ENCODE data around the gene ACOX3. TPM values are rescaled to one million over a fixed set of nuclear protein-coding genes. Genes with fewer than 3 reads are reported as not detected.

Gene ACOX3
- polyA plus RNA-seq, 2 of the 4 experiments (the other 2 are of a cell fraction), result 4.9 to 8.2 TPM

DNA sequence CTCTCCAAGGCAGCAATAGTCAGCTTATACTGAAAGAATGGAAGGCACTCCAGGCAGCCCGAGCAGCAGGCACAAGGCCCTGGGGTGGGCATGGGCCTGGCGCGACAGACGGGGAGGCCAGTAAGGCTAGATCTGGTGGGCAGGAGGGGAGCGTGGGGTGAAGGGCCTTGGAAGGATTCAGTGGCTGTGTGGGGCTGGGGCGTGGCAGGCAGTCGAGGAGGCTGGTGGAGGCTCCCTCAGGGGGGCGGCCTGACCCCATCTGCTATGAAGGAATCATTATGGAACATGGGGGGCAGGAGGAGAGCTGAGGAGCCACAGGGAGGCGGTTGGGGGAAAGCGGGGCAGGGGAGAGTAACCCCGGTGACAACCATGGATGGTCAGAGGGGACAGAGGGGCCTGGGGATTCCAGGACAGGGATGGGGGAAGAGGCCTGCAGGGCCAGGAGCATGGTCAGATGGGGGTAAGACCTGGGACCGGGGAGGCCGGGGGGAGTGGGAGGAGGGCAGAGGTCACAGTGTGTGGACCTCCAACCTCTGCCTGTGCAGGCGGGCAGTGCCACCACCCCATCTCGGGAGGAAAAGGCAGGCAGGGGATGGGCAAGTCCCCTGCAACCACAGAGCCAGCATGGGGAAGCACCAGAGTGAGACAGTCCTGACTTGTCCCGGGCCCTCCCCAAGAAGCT lies 70.3 kb downstream of the ACOX3 start:
- ATAC-seq (no peak), DNase-seq (ENCODE audit: low read depth in 1 of 2, low spot score in 1 of 2) (no peak), FAIRE-seq (no peak)
- ChIA-PET POLR2A (no interaction called here), CTCF (no interaction called here)
- TF ChIP-seq FOSB (CRISPR knock-in tag; IDR thresholded peaks at IDR 0.05) (no peak), CBX8 (IDR thresholded peaks at IDR 0.05) (no peak), CHD4 (IDR thresholded peaks at IDR 0.05; ENCODE audit: borderline replicate concordance) (no peak), TP53 (CRISPR knock-in tag; IDR thresholded peaks at IDR 0.05) (no peak), EHF (CRISPR knock-in tag; IDR thresholded peaks at IDR 0.05) (no peak), JUNB (IDR thresholded peaks at IDR 0.05) (no peak), MAFK (IDR thresholded peaks at IDR 0.05; ENCODE audit: partially characterized antibody) (no peak), CBX2 (IDR thresholded peaks at IDR 0.05; ENCODE audit: borderline replicate concordance, low read depth) (no peak), RCOR1 (IDR thresholded peaks at IDR 0.05; ENCODE audit: low read depth, low read length) (no peak), KDM1A (IDR thresholded peaks at IDR 0.05; ENCODE audit: low read depth) (no peak), FOSL2 (IDR thresholded peaks at IDR 0.05) (no peak), FOSL2 (CRISPR knock-in tag; IDR thresholded peaks at IDR 0.05) (no peak), ZSCAN20 (CRISPR knock-in tag; IDR thresholded peaks at IDR 0.05) (no peak)
- TF ChIP-seq, protein P1, sequence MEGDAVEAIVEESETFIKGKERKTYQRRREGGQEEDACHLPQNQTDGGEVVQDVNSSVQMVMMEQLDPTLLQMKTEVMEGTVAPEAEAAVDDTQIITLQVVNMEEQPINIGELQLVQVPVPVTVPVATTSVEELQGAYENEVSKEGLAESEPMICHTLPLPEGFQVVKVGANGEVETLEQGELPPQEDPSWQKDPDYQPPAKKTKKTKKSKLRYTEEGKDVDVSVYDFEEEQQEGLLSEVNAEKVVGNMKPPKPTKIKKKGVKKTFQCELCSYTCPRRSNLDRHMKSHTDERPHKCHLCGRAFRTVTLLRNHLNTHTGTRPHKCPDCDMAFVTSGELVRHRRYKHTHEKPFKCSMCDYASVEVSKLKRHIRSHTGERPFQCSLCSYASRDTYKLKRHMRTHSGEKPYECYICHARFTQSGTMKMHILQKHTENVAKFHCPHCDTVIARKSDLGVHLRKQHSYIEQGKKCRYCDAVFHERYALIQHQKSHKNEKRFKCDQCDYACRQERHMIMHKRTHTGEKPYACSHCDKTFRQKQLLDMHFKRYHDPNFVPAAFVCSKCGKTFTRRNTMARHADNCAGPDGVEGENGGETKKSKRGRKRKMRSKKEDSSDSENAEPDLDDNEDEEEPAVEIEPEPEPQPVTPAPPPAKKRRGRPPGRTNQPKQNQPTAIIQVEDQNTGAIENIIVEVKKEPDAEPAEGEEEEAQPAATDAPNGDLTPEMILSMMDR (IDR thresholded peaks at IDR 0.05), result no peak
- TF ChIP-seq, protein P2, sequence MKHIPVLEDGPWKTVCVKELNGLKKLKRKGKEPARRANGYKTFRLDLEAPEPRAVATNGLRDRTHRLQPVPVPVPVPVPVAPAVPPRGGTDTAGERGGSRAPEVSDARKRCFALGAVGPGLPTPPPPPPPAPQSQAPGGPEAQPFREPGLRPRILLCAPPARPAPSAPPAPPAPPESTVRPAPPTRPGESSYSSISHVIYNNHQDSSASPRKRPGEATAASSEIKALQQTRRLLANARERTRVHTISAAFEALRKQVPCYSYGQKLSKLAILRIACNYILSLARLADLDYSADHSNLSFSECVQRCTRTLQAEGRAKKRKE (CRISPR knock-in tag; IDR thresholded peaks at IDR 0.05; ENCODE audit: low read depth), result no peak
- H3K4me1 ChIP-seq, result no peaks in the 10 kb centered on the region
- 90% methylated on average over 11 of the region's 16 CpGs for WGBS (ENCODE audit: missing lambda C conversion rate)
- no peak overlapping the region for H3K27ac ChIP-seq
- H3K9me3 ChIP-seq, result no peaks in the 10 kb centered on the region
- no peak overlapping the region for H3K4me2 ChIP-seq
- no peak overlapping the region for H3K4me3 ChIP-seq

DNA sequence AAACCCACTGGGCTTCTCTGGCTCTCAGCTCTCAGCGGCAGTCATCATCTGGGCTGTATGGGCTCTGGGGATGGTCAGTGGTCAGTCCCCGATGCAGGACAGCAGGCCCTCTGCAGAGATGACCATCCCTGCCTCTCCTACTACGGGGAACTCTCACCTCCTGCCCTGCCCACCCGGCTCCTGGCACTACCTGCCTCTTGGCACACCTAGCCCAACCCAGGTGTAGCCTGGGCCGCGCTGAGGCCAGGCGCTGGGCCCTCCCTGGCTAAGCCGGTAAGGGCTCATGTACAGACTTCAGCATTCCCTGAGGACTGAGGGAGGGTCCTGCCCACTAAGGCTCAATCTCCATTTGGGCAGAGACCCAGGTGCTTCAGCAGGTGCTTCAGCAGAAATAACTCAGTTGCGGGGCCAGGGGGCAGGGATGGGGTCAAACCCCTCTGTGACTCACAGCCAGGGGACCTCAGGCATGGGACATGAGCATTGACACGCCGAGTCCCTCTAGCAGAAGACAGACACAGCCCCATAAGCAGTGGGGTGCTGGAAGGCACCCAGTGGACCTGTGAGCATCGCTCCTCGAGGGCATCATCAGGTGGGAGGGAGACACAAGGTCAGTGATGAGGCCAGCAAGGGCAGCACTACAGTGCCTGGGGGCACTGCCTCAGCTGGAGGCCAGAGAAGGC lies 71.0 kb downstream of the ACOX3 start:
- no peak for TF ChIP-seq HDAC2 (IDR thresholded peaks at IDR 0.05)
- TF ChIP-seq RNF2 (IDR thresholded peaks at IDR 0.05; ENCODE audit: borderline replicate concordance, low read depth), result no peak
- no peak for TF ChIP-seq RFX5 (IDR thresholded peaks at IDR 0.05)
- TF ChIP-seq RCOR1 (IDR thresholded peaks at IDR 0.05; ENCODE audit: low read depth, low read length), result no peak
- TF ChIP-seq BHLHE40 (IDR thresholded peaks at IDR 0.05; ENCODE audit: low read depth, low read length), result no peak
- no peak for TF ChIP-seq ZSCAN20 (CRISPR knock-in tag; IDR thresholded peaks at IDR 0.05)
- no peak for TF ChIP-seq SMC3 (IDR thresholded peaks at IDR 0.05)
- TF ChIP-seq, protein P3, sequence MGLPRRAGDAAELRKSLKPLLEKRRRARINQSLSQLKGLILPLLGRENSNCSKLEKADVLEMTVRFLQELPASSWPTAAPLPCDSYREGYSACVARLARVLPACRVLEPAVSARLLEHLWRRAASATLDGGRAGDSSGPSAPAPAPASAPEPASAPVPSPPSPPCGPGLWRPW (IDR thresholded peaks at IDR 0.05), result no peak
- no peak for TF ChIP-seq TP53 (CRISPR knock-in tag; IDR thresholded peaks at IDR 0.05)
- no peak for TF ChIP-seq PHF8 (IDR thresholded peaks at IDR 0.05; ENCODE audit: borderline replicate concordance, low read depth)
- TF ChIP-seq, protein P4, sequence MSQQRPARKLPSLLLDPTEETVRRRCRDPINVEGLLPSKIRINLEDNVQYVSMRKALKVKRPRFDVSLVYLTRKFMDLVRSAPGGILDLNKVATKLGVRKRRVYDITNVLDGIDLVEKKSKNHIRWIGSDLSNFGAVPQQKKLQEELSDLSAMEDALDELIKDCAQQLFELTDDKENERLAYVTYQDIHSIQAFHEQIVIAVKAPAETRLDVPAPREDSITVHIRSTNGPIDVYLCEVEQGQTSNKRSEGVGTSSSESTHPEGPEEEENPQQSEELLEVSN (IDR thresholded peaks at IDR 0.05; ENCODE audit: borderline replicate concordance, low read depth), result no peak
- TF ChIP-seq, protein P5, sequence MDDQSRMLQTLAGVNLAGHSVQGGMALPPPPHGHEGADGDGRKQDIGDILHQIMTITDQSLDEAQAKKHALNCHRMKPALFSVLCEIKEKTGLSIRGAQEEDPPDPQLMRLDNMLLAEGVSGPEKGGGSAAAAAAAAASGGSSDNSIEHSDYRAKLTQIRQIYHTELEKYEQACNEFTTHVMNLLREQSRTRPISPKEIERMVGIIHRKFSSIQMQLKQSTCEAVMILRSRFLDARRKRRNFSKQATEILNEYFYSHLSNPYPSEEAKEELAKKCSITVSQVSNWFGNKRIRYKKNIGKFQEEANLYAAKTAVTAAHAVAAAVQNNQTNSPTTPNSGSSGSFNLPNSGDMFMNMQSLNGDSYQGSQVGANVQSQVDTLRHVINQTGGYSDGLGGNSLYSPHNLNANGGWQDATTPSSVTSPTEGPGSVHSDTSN (IDR thresholded peaks at IDR 0.05), result no peak
- TF ChIP-seq, protein P6, sequence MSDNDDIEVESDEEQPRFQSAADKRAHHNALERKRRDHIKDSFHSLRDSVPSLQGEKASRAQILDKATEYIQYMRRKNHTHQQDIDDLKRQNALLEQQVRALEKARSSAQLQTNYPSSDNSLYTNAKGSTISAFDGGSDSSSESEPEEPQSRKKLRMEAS (IDR thresholded peaks at IDR 0.05), result no peak
- no peak for TF ChIP-seq ZC3H11A (IDR thresholded peaks at IDR 0.05)
- no peak for TF ChIP-seq JUNB (IDR thresholded peaks at IDR 0.05)
- TF ChIP-seq, protein P7, sequence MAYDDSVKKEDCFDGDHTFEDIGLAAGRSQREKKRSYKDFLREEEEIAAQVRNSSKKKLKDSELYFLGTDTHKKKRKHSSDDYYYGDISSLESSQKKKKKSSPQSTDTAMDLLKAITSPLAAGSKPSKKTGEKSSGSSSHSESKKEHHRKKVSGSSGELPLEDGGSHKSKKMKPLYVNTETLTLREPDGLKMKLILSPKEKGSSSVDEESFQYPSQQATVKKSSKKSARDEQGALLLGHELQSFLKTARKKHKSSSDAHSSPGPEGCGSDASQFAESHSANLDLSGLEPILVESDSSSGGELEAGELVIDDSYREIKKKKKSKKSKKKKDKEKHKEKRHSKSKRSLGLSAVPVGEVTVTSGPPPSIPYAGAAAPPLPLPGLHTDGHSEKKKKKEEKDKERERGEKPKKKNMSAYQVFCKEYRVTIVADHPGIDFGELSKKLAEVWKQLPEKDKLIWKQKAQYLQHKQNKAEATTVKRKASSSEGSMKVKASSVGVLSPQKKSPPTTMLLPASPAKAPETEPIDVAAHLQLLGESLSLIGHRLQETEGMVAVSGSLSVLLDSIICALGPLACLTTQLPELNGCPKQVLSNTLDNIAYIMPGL (CRISPR knock-in tag; IDR thresholded peaks at IDR 0.05; ENCODE audit: borderline replicate concordance), result no peak
- DNase-seq (ENCODE audit: low read depth in 1 of 2, low spot score in 1 of 2) (no peak), ATAC-seq (no peak), FAIRE-seq (no peak)
- H3K9me3 ChIP-seq, result no peaks in the 10 kb centered on the region
- H3K4me3 ChIP-seq, result no peak overlapping the region
- 81% methylated on average over 3 of the region's 13 CpGs for WGBS (ENCODE audit: missing lambda C conversion rate)
- ChIA-PET CTCF (no interaction called here), POLR2A (no interaction called here)
- H3K4me2 ChIP-seq, result no peak overlapping the region
- no peaks in the 10 kb centered on the region for H3K4me1 ChIP-seq
- no peak overlapping the region for H3K27ac ChIP-seq
